K562 (cell line): Measurements from ENCODE around the gene GAS2L2. TPM values are rescaled to one million over a fixed set of nuclear protein-coding genes. Genes with fewer than 3 reads are reported as not detected.

Experiments used
- ATAC-seq: fragments of 200-7000 bp; cut with Tn5 transposase; 3 replicates; pipeline ENCODE4 v1.9.1; 2020; ENCODE audit warnings: moderate library complexity
- BruUV-seq: library from RNA; stranded (reverse); fragments of 400-500 nt; replicated peaks from 2 replicates; lab custom pipeline; 2021; lab: Mats Ljungman, UMichigan
- CTCF ChIA-PET: fragments of 300-600 bp; formaldehyde crosslinking; extraction: SDS; loops from one replicate; lab custom pipeline; 2021; ENCODE audit warnings: low intra/inter-chr PET ratio; lab: Yijun Ruan, JAX
- POLR2A ChIA-PET: fragments of 300-600, 350-650 bp; sonication (Branson Sonifier 250); formaldehyde crosslinking; extraction: SDS; loops from one replicate; lab custom pipeline; 2021; ENCODE audit warnings: antibody characterized with exemption, inconsistent platforms; lab: Yijun Ruan, JAX
- DNase-seq, 4 experiments: peaks; one replicate each; pipeline versions ENCODE4 v3.0.0 to v3.0.0-alpha.2; 2011 to 2018; ENCODE audit warnings: low spot score in 3 of 4, mixed read lengths in 3 of 4; ENCODE audit errors: extremely low read depth in 1 of 4
- FAIRE-seq: peaks from 2 replicates; lab custom pipeline; 2011; peaks lifted over from hg19 to GRCh38; lab: Jason Lieb, UNC
- H2AFZ ChIP-seq: 2 replicates; pipeline ENCODE4 v1.6.0; 2011; ENCODE audit warnings: low read depth, low read length, control low read depth, inconsistent platforms
- H3K27ac ChIP-seq: fragments of 200-600 bp; 3 replicates; pipeline ENCODE4 v1.8.0; 2011; ENCODE audit warnings: low read depth, mild to moderate bottlenecking, control low read depth, inconsistent platforms, low read length, moderate library complexity, mixed read lengths; ENCODE audit errors: extremely low read depth
- H3K27me3 ChIP-seq, 2 experiments: fragments of 300-600 bp in 1 of 2; 2 replicates in 1 of 2; 3 replicates in 1 of 2; pipeline versions ENCODE4 v1.6.0 to v1.8.0; 2011; ENCODE audit warnings: inconsistent platforms in 2 of 2, low read length in 2 of 2, mild to moderate bottlenecking in 1 of 2, mixed read lengths in 1 of 2, moderate library complexity in 1 of 2; ENCODE audit not compliant: control insufficient read depth in 2 of 2, insufficient read depth in 2 of 2
- H3K36me3 ChIP-seq: fragments of 300-600 bp; 3 replicates; pipeline ENCODE4 v1.8.0; 2011; ENCODE audit warnings: mild to moderate bottlenecking, low read length, inconsistent platforms; ENCODE audit not compliant: control insufficient read depth, insufficient read depth
- H3K4me1 ChIP-seq, 2 experiments: fragments of 200-600 bp in 1 of 2; replicated peaks in 1 of 2; 2 replicates in 1 of 2; 3 replicates in 1 of 2; pipeline versions ENCODE4 v1.5.1 to v1.8.0; 2011; ENCODE audit warnings: inconsistent platforms in 2 of 2, low read length in 2 of 2, mild to moderate bottlenecking in 1 of 2, mixed read lengths in 1 of 2, moderate library complexity in 1 of 2; ENCODE audit not compliant: control insufficient read depth in 2 of 2, insufficient read depth in 2 of 2
- H3K4me2 ChIP-seq: 2 replicates; pipeline ENCODE4 v1.6.1; 2011; ENCODE audit warnings: low read length, control low read depth, inconsistent platforms, mixed read lengths; ENCODE audit not compliant: insufficient read depth
- H3K4me3 ChIP-seq: fragments of 200-600 bp; sonication (generic), shearing (Covaris generic); 2 replicates; pipeline ENCODE4 v1.5.1; 2016; ENCODE audit warnings: control low read depth, inconsistent platforms
- H3K79me2 ChIP-seq: fragments of 200-600 bp; 3 replicates; pipeline ENCODE4 v1.8.0; 2011; ENCODE audit warnings: low read length, inconsistent platforms; ENCODE audit not compliant: control insufficient read depth, insufficient read depth
- H3K9ac ChIP-seq, 2 experiments: 2 replicates each; pipeline versions ENCODE4 v1.6.0 to v1.6.1; 2011; ENCODE audit warnings: low read depth in 2 of 2, low read length in 2 of 2, control low read depth in 1 of 2, inconsistent platforms in 1 of 2, mild to moderate bottlenecking in 1 of 2, mixed read lengths in 1 of 2; ENCODE audit not compliant: insufficient read depth in 1 of 2
- H3K9me1 ChIP-seq: one replicate; pipeline ENCODE4 v1.6.0; 2011; ENCODE audit warnings: inconsistent platforms, mild to moderate bottlenecking, low read length, moderate library complexity; ENCODE audit not compliant: control insufficient read depth, insufficient read depth
- H3K9me3 ChIP-seq: replicated peaks from 2 replicates; pipeline ENCODE4 v1.5.1; 2011; ENCODE audit warnings: low read depth, low read length, inconsistent platforms; ENCODE audit not compliant: control insufficient read depth, insufficient read depth
- H4K20me1 ChIP-seq: replicated peaks from 2 replicates; pipeline ENCODE4 v1.6.1; 2011; ENCODE audit warnings: low read length, inconsistent platforms, mixed read lengths; ENCODE audit not compliant: control insufficient read depth, insufficient read depth
- E2F6 ChIP-seq, 2 experiments: IDR thresholded peaks; 2 replicates each; pipeline ENCODE4 v1.6.1; 2011; ENCODE audit warnings: borderline replicate concordance in 1 of 2, control low read depth in 1 of 2, low read depth in 1 of 2, low read length in 1 of 2, mild to moderate bottlenecking in 1 of 2, mixed read lengths in 1 of 2, moderate library complexity in 1 of 2; ENCODE audit not compliant: insufficient read depth in 1 of 2, insufficient read length in 1 of 2, poor library complexity in 1 of 2, severe bottlenecking in 1 of 2; ENCODE audit errors: extremely low read depth in 1 of 2
- EGR1 ChIP-seq: fragments of 450-650 bp; conservative IDR thresholded peaks from 2 replicates; pipeline ENCODE4 v1.6.1; 2017; ENCODE audit warnings: mild to moderate bottlenecking
- EZH2 ChIP-seq: IDR thresholded peaks from 2 replicates; pipeline ENCODE4 v1.6.1; 2012; ENCODE audit warnings: low read depth, mild to moderate bottlenecking, inconsistent platforms, low read length, borderline replicate concordance
- MAFK ChIP-seq: IDR thresholded peaks from 2 replicates; pipeline ENCODE4 v1.6.1; 2011; ENCODE audit warnings: low read length, improper control_type of control experiment
- SRF ChIP-seq, 2 experiments: fragments of 250-450, 450-650 bp in 1 of 2; sonication (Bioruptor Pico) in 1 of 2; sonication (generic) in 1 of 2; formaldehyde crosslinking; IDR thresholded peaks; 2 replicates each; pipeline versions ENCODE4 v1.5.0 to v1.5.1; 2020 to 2022; ENCODE audit warnings: mild to moderate bottlenecking in 1 of 2, missing genetic modification reagents in 1 of 2
- VEZF1 ChIP-seq: fragments of 200-800 bp; sonication (Bioruptor generic); IDR thresholded peaks from 2 replicates; pipeline ENCODE4 v1.6.1; 2017; ENCODE audit warnings: missing genetic modification characterization, missing compliant biosample characterization
- ZBTB7A ChIP-seq: IDR thresholded peaks from 2 replicates; pipeline ENCODE4 v1.6.1; 2011; ENCODE audit warnings: low read depth, mild to moderate bottlenecking, low read length, moderate library complexity, borderline replicate concordance; ENCODE audit not compliant: control insufficient read depth
- ZNF263 ChIP-seq: sonication (generic); formaldehyde crosslinking; IDR thresholded peaks from 2 replicates; pipeline ENCODE4 v1.8.0; 2022; ENCODE audit warnings: mild to moderate bottlenecking, missing genetic modification reagents, borderline replicate concordance
- WGBS: fragments of 100-300 bp; shearing (Covaris generic); methylation state at CpG from one replicate; pipeline ENCODE4 v1.1.6; 2016; ENCODE audit warnings: low coverage, mixed read lengths; ENCODE audit not compliant: insufficient coverage; ENCODE audit errors: missing lambda C conversion rate; 5-methylcytosine and 5-hydroxymethylcytosine counted together
- in situ Hi-C: fragments of 300-500 bp; cut with MboI; formaldehyde crosslinking; loops from 4 replicates; pipeline ENCODE4 v1.15.0; 2018; ENCODE audit warnings: inconsistent platforms, mixed read lengths
- intact Hi-C: fragments of 100-400 bp; cut with micrococcal nuclease; formaldehyde crosslinking; loops from 2 replicates; pipeline ENCODE4 v1.14.2; 2022
- polyA plus RNA-seq, 8 experiments: library from polyadenylated mRNA; depleted of rRNA in 4 of 8; stranded (reverse) in 5 of 8; unstranded in 3 of 8; fragments of >200 nt; fragmentation: Nextera tagmentation in 2 of 8; fragmentation: Illumina TruSeq in 1 of 8; extraction: Ambion mirVana in 2 of 8; extraction: Trizol in 1 of 8; gene quantifications; 2 replicates each; pipeline versions ENCODE4 v1.2.1 to v1.2.3, GENCODE V29; 2011 to 2014; ENCODE audit warnings: inconsistent platforms in 1 of 8, missing spikeins in 1 of 8
- total RNA-seq, 7 experiments: library from RNA; depleted of rRNA in 6 of 7; stranded (reverse); fragments of >200 nt in 6 of 7; fragmentation: Illumina TruSeq in 2 of 7; extraction: Trizol in 2 of 7; gene quantifications; 2 replicates each; pipeline versions ENCODE4 v1.2.1 to v1.2.3, GENCODE V29; 2011 to 2021; ENCODE audit warnings: low replicate concordance in 1 of 7

The GAS2L2 gene
- total and polyA plus RNA-seq, 9 of the 15 experiments (the other 6 are each of a cell fraction or from before 2014, with no cell fraction given): not detected

- in situ Hi-C loops: no loop called here
- Histone ChIP-seq H2AFZ (0 out of 2 replicates have a peak within 1 kb of the TSS, but pooled peaks have one; percentile 53), H3K9me1 (no peaks in the 10 kb centered on the region), H3K36me3 (no peaks in the 10 kb centered on the region), H3K9me3 (no peaks in the 10 kb centered on the region), H3K4me1 (peaks cover 0 to 14% of the 10 kb centered on the region in 2 experiments; a peak in 4 of 5 replicates), H4K20me1 (peaks cover 4% of the 10 kb centered on the region; the same call in 1 of the 2 replicates), H3K27me3 (peaks cover 48 to 72% of the 10 kb centered on the region in 2 experiments), H3K9ac (peak within 1 kb of the TSS in 1 of 2 experiments; percentile 64; a peak in 2 of 4 replicates), H3K4me2 (peak within 1 kb of the TSS; percentile 59), H3K79me2 (no peaks in the 10 kb centered on the region), H3K27ac (no peak within 1 kb of the TSS), H3K4me3 (peak within 1 kb of the TSS; percentile 4; the same call in 1 of the 2 replicates)
- no peak for FAIRE-seq
- ChIA-PET CTCF (interaction anchor here (0.6 kb wide), 1 partner anchor 31 kb away, joined by 3 read pairs; no protein-coding TSS in a partner anchor), POLR2A (interaction anchor here (0.7 to 2.0 kb wide), 3 partner anchors 9 to 301 kb away, joined by 4 to 13 read pairs (median 5); partner anchors contain the start of gene TAF15)
- TF ChIP-seq E2F6 (IDR thresholded peaks at IDR 0.05; ENCODE audit: borderline replicate concordance in 1 of 2, extremely low read depth in 1 of 2, insufficient read depth in 1 of 2, insufficient read length in 1 of 2, low read depth in 1 of 2, low read length in 1 of 2, poor library complexity in 1 of 2, severe bottlenecking in 1 of 2): peak in 1 of 2 experiments; percentile 15
- TF ChIP-seq EZH2: peak; percentile 53; the same call in 1 of the 2 replicates
- TF ChIP-seq ZBTB7A: 0 out of 2 replicates have a peak, but pooled peaks have one; percentile 29
- peak; percentile 45 for TF ChIP-seq EGR1
- TF ChIP-seq MAFK: no peak
- no peak for TF ChIP-seq VEZF1 (CRISPR knock-in tag)
- TF ChIP-seq ZNF263 (CRISPR knock-in tag): no peak
- peak in 1 of 2 experiments; percentile 40; a peak in 1 of 4 replicates for TF ChIP-seq SRF (CRISPR knock-in tag; IDR thresholded peaks at IDR 0.05)
- peak; percentile 82 for ATAC-seq
- intact Hi-C loops: no loop called here
- no TSS peak for BruUV-seq
- 7% methylated on average over 42 of the region's 89 CpGs for WGBS
- peak; percentile 43 to 74 (median 66) for DNase-seq
These were observed 42.2 kb upstream of the GAS2L2 start, which contains the start of gene MMP28 for GRCh38 chr17:35795007-35795870. Gene MMP28, minus strand, starts transcription at chr17:35795641. Its CDS starts 264 bp downstream, at chr17:35795377.
